K562 (cell line): ENCODE data around the gene MPPED1. TPM values are rescaled to one million over a fixed set of nuclear protein-coding genes. Genes with fewer than 3 reads are reported as not detected.

ENCODE experiments used
- ATAC-seq: fragments of 200-7000 bp; cut with Tn5 transposase; 3 replicates; pipeline ENCODE4 v1.9.1; 2020; ENCODE audit warnings: moderate library complexity
- BruUV-seq: library from RNA; stranded (reverse); fragments of 400-500 nt; replicated peaks from 2 replicates; lab custom pipeline; 2021; lab: Mats Ljungman, UMichigan
- CTCF ChIA-PET: fragments of 300-600 bp; formaldehyde crosslinking; extraction: SDS; loops from one replicate; lab custom pipeline; 2021; ENCODE audit warnings: low intra/inter-chr PET ratio; lab: Yijun Ruan, JAX
- POLR2A ChIA-PET: fragments of 300-600, 350-650 bp; sonication (Branson Sonifier 250); formaldehyde crosslinking; extraction: SDS; loops from one replicate; lab custom pipeline; 2021; ENCODE audit warnings: antibody characterized with exemption, inconsistent platforms; lab: Yijun Ruan, JAX
- DNase-seq, 4 experiments: peaks; one replicate each; pipeline versions ENCODE4 v3.0.0 to v3.0.0-alpha.2; 2011 to 2018; ENCODE audit warnings: low spot score in 3 of 4, mixed read lengths in 3 of 4; ENCODE audit errors: extremely low read depth in 1 of 4
- FAIRE-seq: peaks from 2 replicates; lab custom pipeline; 2011; peaks lifted over from hg19 to GRCh38; lab: Jason Lieb, UNC
- H2AFZ ChIP-seq: 2 replicates; pipeline ENCODE4 v1.6.0; 2011; ENCODE audit warnings: low read depth, low read length, control low read depth, inconsistent platforms
- H3K27ac ChIP-seq: fragments of 200-600 bp; 3 replicates; pipeline ENCODE4 v1.8.0; 2011; ENCODE audit warnings: low read depth, mild to moderate bottlenecking, control low read depth, inconsistent platforms, low read length, moderate library complexity, mixed read lengths; ENCODE audit errors: extremely low read depth
- H3K27me3 ChIP-seq, 2 experiments: fragments of 300-600 bp in 1 of 2; 2 replicates in 1 of 2; 3 replicates in 1 of 2; pipeline versions ENCODE4 v1.6.0 to v1.8.0; 2011; ENCODE audit warnings: inconsistent platforms in 2 of 2, low read length in 2 of 2, mild to moderate bottlenecking in 1 of 2, mixed read lengths in 1 of 2, moderate library complexity in 1 of 2; ENCODE audit not compliant: control insufficient read depth in 2 of 2, insufficient read depth in 2 of 2
- H3K36me3 ChIP-seq: fragments of 300-600 bp; 3 replicates; pipeline ENCODE4 v1.8.0; 2011; ENCODE audit warnings: mild to moderate bottlenecking, low read length, inconsistent platforms; ENCODE audit not compliant: control insufficient read depth, insufficient read depth
- H3K4me1 ChIP-seq, 2 experiments: fragments of 200-600 bp in 1 of 2; replicated peaks in 1 of 2; 2 replicates in 1 of 2; 3 replicates in 1 of 2; pipeline versions ENCODE4 v1.5.1 to v1.8.0; 2011; ENCODE audit warnings: inconsistent platforms in 2 of 2, low read length in 2 of 2, mild to moderate bottlenecking in 1 of 2, mixed read lengths in 1 of 2, moderate library complexity in 1 of 2; ENCODE audit not compliant: control insufficient read depth in 2 of 2, insufficient read depth in 2 of 2
- H3K4me2 ChIP-seq: 2 replicates; pipeline ENCODE4 v1.6.1; 2011; ENCODE audit warnings: low read length, control low read depth, inconsistent platforms, mixed read lengths; ENCODE audit not compliant: insufficient read depth
- H3K4me3 ChIP-seq: fragments of 200-600 bp; sonication (generic), shearing (Covaris generic); 2 replicates; pipeline ENCODE4 v1.5.1; 2016; ENCODE audit warnings: control low read depth, inconsistent platforms
- H3K79me2 ChIP-seq: fragments of 200-600 bp; 3 replicates; pipeline ENCODE4 v1.8.0; 2011; ENCODE audit warnings: low read length, inconsistent platforms; ENCODE audit not compliant: control insufficient read depth, insufficient read depth
- H3K9ac ChIP-seq, 2 experiments: 2 replicates each; pipeline versions ENCODE4 v1.6.0 to v1.6.1; 2011; ENCODE audit warnings: low read depth in 2 of 2, low read length in 2 of 2, control low read depth in 1 of 2, inconsistent platforms in 1 of 2, mild to moderate bottlenecking in 1 of 2, mixed read lengths in 1 of 2; ENCODE audit not compliant: insufficient read depth in 1 of 2
- H3K9me1 ChIP-seq: one replicate; pipeline ENCODE4 v1.6.0; 2011; ENCODE audit warnings: inconsistent platforms, mild to moderate bottlenecking, low read length, moderate library complexity; ENCODE audit not compliant: control insufficient read depth, insufficient read depth
- H3K9me3 ChIP-seq: replicated peaks from 2 replicates; pipeline ENCODE4 v1.5.1; 2011; ENCODE audit warnings: low read depth, low read length, inconsistent platforms; ENCODE audit not compliant: control insufficient read depth, insufficient read depth
- H4K20me1 ChIP-seq: replicated peaks from 2 replicates; pipeline ENCODE4 v1.6.1; 2011; ENCODE audit warnings: low read length, inconsistent platforms, mixed read lengths; ENCODE audit not compliant: control insufficient read depth, insufficient read depth
- COPS2 ChIP-seq: fragments of 450-650 bp; conservative IDR thresholded peaks from 2 replicates; pipeline ENCODE4 v1.6.1; 2016; ENCODE audit warnings: mild to moderate bottlenecking, moderate library complexity
- ETV5 ChIP-seq: sonication (generic); formaldehyde crosslinking; IDR thresholded peaks from 2 replicates; pipeline ENCODE4 v1.4.0; 2020; ENCODE audit warnings: low read depth, mild to moderate bottlenecking, missing genetic modification reagents
- EWSR1 ChIP-seq: fragments of 450-650 bp; IDR thresholded peaks from 2 replicates; pipeline ENCODE4 v1.6.1; 2018; ENCODE audit warnings: borderline replicate concordance, mild to moderate bottlenecking, low read depth, moderate library complexity; ENCODE audit not compliant: partially characterized antibody
- HNRNPL ChIP-seq: fragments of 200-400 bp; formaldehyde crosslinking; IDR thresholded peaks from 2 replicates; pipeline ENCODE4 v1.6.1; 2017; ENCODE audit warnings: low read depth, mild to moderate bottlenecking, low read length
- LEF1 ChIP-seq: fragments of 450-650 bp; IDR thresholded peaks from 2 replicates; pipeline ENCODE4 v1.6.1; 2016; ENCODE audit warnings: mild to moderate bottlenecking
- MCM5 ChIP-seq: fragments of 450-650 bp; IDR thresholded peaks from 2 replicates; pipeline ENCODE4 v1.6.1; 2016; ENCODE audit warnings: low read depth
- MEIS2 ChIP-seq: fragments of 450-650 bp; IDR thresholded peaks from 2 replicates; pipeline ENCODE4 v1.6.1; 2014; ENCODE audit warnings: mild to moderate bottlenecking; ENCODE audit not compliant: partially characterized antibody
- NRF1 ChIP-seq, 2 experiments: fragments of 450-650 bp; IDR thresholded peaks in 1 of 2; conservative IDR thresholded peaks in 1 of 2; 2 replicates each; pipeline ENCODE4 v1.6.1; 2014; ENCODE audit warnings: mild to moderate bottlenecking in 2 of 2
- PTTG1 ChIP-seq: fragments of 450-650 bp; IDR thresholded peaks from 2 replicates; pipeline ENCODE4 v1.6.1; 2016; ENCODE audit warnings: low read depth, mild to moderate bottlenecking, missing genetic modification characterization, missing compliant biosample characterization
- TBL1XR1 ChIP-seq, 2 experiments: IDR thresholded peaks; 2 replicates each; pipeline ENCODE4 v1.6.1; 2012; ENCODE audit warnings: improper control_type of control experiment in 2 of 2, low read length in 2 of 2, mild to moderate bottlenecking in 1 of 2
- TOE1 ChIP-seq, 2 experiments: fragments of 450-650 bp in 1 of 2; sonication (generic) in 1 of 2; formaldehyde crosslinking in 1 of 2; IDR thresholded peaks; 2 replicates each; pipeline versions ENCODE4 v1.7.1 to v1.8.0; 2016 to 2022; ENCODE audit warnings: borderline replicate concordance in 2 of 2, mild to moderate bottlenecking in 2 of 2, antibody characterized with exemption in 1 of 2, inconsistent platforms in 1 of 2, low read depth in 1 of 2, missing genetic modification reagents in 1 of 2, moderate library complexity in 1 of 2
- ZNF217 ChIP-seq: sonication (generic); formaldehyde crosslinking; IDR thresholded peaks from 2 replicates; pipeline ENCODE4 v1.8.0; 2022; ENCODE audit warnings: mild to moderate bottlenecking, missing genetic modification reagents
- WGBS: fragments of 100-300 bp; shearing (Covaris generic); methylation state at CpG from one replicate; pipeline ENCODE4 v1.1.6; 2016; ENCODE audit warnings: low coverage, mixed read lengths; ENCODE audit not compliant: insufficient coverage; ENCODE audit errors: missing lambda C conversion rate; 5-methylcytosine and 5-hydroxymethylcytosine counted together
- in situ Hi-C: fragments of 300-500 bp; cut with MboI; formaldehyde crosslinking; loops from 4 replicates; pipeline ENCODE4 v1.15.0; 2018; ENCODE audit warnings: inconsistent platforms, mixed read lengths
- intact Hi-C: fragments of 100-400 bp; cut with micrococcal nuclease; formaldehyde crosslinking; loops from 2 replicates; pipeline ENCODE4 v1.14.2; 2022
- polyA plus RNA-seq, 8 experiments: library from polyadenylated mRNA; depleted of rRNA in 4 of 8; stranded (reverse) in 5 of 8; unstranded in 3 of 8; fragments of >200 nt; fragmentation: Nextera tagmentation in 2 of 8; fragmentation: Illumina TruSeq in 1 of 8; extraction: Ambion mirVana in 2 of 8; extraction: Trizol in 1 of 8; gene quantifications; 2 replicates each; pipeline versions ENCODE4 v1.2.1 to v1.2.3, GENCODE V29; 2011 to 2014; ENCODE audit warnings: inconsistent platforms in 1 of 8, missing spikeins in 1 of 8
- total RNA-seq, 7 experiments: library from RNA; depleted of rRNA in 6 of 7; stranded (reverse); fragments of >200 nt in 6 of 7; fragmentation: Illumina TruSeq in 2 of 7; extraction: Trizol in 2 of 7; gene quantifications; 2 replicates each; pipeline versions ENCODE4 v1.2.1 to v1.2.3, GENCODE V29; 2011 to 2021; ENCODE audit warnings: low replicate concordance in 1 of 7
- TF ChIP-seq, protein P1 (sequence below): fragments of 200-400 bp; formaldehyde crosslinking; IDR thresholded peaks from 2 replicates; pipeline ENCODE4 v1.6.1; 2017; ENCODE audit warnings: mild to moderate bottlenecking, low read depth, low read length, moderate library complexity
- TF ChIP-seq, protein P2 (sequence below): fragments of 450-650 bp; IDR thresholded peaks from 2 replicates; pipeline ENCODE4 v1.6.1; 2016; ENCODE audit warnings: low read depth, mild to moderate bottlenecking, moderate library complexity
- TF ChIP-seq, protein P3 (sequence below): fragments of 250-450 bp; sonication (Bioruptor Pico); IDR thresholded peaks from 2 replicates; pipeline ENCODE4 v1.8.0; 2021; ENCODE audit warnings: moderate library complexity, mild to moderate bottlenecking, inconsistent platforms
- TF ChIP-seq, protein P4 (sequence below), 2 experiments: fragments of 450-650 bp; IDR thresholded peaks; 2 replicates each; pipeline ENCODE4 v1.6.1; 2018; ENCODE audit warnings: mild to moderate bottlenecking in 2 of 2, low read depth in 1 of 2; ENCODE audit not compliant: partially characterized antibody in 2 of 2

The MPPED1 gene
- total and polyA plus RNA-seq, 9 of the 15 experiments (the other 6 are each of a cell fraction or from before 2014, with no cell fraction given), result not detected

DNA sequence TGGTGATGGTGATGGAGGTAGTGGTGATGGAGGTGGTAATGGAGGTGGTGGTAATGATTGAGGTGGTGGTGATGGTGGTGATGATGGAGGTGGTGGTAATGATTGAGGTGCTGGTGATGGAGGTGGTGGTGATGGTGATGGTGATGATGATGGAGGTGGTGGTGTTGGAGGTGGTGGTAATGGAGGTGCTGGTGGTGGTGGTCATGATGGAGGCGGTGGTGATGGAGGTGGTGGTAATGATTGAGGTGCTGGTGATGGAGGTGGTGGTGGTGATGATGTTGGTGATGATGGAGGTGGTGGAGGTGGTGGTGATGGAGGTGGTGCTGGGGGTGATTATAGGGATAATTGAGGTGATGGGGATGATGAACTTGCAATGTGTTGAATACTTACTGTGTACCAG, 79.9 kb downstream of the MPPED1 start:
- CTCF ChIA-PET, result no interaction called here
- in situ Hi-C loops, result no loop called here
- TF ChIP-seq ETV5 (CRISPR knock-in tag) (no peak), MEIS2 (no peak), HNRNPL (no peak), PTTG1 (tag) (no peak), ZNF217 (CRISPR knock-in tag) (no peak), TBL1XR1 (IDR thresholded peaks at IDR 0.05; ENCODE audit: low read length in 2 of 2) (no peak), NRF1 (conservative IDR thresholded peaks at IDR 0.05 in 1 of 2, IDR thresholded peaks at IDR 0.05 in 1 of 2) (no peak), TOE1 (IDR thresholded peaks at IDR 0.05; ENCODE audit: borderline replicate concordance) (no peak), TOE1 (CRISPR knock-in tag; IDR thresholded peaks at IDR 0.05; ENCODE audit: borderline replicate concordance, low read depth) (no peak), COPS2 (no peak), MCM5 (no peak), EWSR1 (no peak), LEF1 (no peak)
- TF ChIP-seq, protein P1, sequence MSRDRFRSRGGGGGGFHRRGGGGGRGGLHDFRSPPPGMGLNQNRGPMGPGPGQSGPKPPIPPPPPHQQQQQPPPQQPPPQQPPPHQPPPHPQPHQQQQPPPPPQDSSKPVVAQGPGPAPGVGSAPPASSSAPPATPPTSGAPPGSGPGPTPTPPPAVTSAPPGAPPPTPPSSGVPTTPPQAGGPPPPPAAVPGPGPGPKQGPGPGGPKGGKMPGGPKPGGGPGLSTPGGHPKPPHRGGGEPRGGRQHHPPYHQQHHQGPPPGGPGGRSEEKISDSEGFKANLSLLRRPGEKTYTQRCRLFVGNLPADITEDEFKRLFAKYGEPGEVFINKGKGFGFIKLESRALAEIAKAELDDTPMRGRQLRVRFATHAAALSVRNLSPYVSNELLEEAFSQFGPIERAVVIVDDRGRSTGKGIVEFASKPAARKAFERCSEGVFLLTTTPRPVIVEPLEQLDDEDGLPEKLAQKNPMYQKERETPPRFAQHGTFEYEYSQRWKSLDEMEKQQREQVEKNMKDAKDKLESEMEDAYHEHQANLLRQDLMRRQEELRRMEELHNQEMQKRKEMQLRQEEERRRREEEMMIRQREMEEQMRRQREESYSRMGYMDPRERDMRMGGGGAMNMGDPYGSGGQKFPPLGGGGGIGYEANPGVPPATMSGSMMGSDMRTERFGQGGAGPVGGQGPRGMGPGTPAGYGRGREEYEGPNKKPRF, result no peak
- TF ChIP-seq, protein P2, sequence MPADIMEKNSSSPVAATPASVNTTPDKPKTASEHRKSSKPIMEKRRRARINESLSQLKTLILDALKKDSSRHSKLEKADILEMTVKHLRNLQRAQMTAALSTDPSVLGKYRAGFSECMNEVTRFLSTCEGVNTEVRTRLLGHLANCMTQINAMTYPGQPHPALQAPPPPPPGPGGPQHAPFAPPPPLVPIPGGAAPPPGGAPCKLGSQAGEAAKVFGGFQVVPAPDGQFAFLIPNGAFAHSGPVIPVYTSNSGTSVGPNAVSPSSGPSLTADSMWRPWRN, result no peak
- TF ChIP-seq, protein P3, sequence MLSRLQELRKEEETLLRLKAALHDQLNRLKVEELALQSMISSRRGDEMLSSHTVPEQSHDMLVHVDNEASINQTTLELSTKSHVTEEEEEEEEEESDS (CRISPR knock-in tag), result no peak
- TF ChIP-seq, protein P4, sequence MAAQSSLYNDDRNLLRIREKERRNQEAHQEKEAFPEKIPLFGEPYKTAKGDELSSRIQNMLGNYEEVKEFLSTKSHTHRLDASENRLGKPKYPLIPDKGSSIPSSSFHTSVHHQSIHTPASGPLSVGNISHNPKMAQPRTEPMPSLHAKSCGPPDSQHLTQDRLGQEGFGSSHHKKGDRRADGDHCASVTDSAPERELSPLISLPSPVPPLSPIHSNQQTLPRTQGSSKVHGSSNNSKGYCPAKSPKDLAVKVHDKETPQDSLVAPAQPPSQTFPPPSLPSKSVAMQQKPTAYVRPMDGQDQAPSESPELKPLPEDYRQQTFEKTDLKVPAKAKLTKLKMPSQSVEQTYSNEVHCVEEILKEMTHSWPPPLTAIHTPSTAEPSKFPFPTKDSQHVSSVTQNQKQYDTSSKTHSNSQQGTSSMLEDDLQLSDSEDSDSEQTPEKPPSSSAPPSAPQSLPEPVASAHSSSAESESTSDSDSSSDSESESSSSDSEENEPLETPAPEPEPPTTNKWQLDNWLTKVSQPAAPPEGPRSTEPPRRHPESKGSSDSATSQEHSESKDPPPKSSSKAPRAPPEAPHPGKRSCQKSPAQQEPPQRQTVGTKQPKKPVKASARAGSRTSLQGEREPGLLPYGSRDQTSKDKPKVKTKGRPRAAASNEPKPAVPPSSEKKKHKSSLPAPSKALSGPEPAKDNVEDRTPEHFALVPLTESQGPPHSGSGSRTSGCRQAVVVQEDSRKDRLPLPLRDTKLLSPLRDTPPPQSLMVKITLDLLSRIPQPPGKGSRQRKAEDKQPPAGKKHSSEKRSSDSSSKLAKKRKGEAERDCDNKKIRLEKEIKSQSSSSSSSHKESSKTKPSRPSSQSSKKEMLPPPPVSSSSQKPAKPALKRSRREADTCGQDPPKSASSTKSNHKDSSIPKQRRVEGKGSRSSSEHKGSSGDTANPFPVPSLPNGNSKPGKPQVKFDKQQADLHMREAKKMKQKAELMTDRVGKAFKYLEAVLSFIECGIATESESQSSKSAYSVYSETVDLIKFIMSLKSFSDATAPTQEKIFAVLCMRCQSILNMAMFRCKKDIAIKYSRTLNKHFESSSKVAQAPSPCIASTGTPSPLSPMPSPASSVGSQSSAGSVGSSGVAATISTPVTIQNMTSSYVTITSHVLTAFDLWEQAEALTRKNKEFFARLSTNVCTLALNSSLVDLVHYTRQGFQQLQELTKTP (IDR thresholded peaks at IDR 0.05; ENCODE audit: low read depth in 1 of 2, partially characterized antibody in 2 of 2), result no peak

More for the DNA sequence above, 79.9 kb downstream of the MPPED1 start:
- no peaks in the 10 kb centered on the region for H4K20me1 ChIP-seq
- peaks cover 0 to 7% of the 10 kb centered on the region in 2 experiments; a peak in 1 of 5 replicates for H3K27me3 ChIP-seq
- no peak overlapping the region for H3K27ac ChIP-seq
- H3K36me3 ChIP-seq, result no peaks in the 10 kb centered on the region
- no peak overlapping the region for H3K4me3 ChIP-seq
- no peak overlapping the region for H2AFZ ChIP-seq
- intact Hi-C loops, result no loop called here
- no peaks in the 10 kb centered on the region for H3K79me2 ChIP-seq
- H3K9me3 ChIP-seq, result no peaks in the 10 kb centered on the region
- H3K4me2 ChIP-seq, result no peak overlapping the region
- no peak for FAIRE-seq
- H3K9ac ChIP-seq, result no peak overlapping the region
- ATAC-seq, result no peak
- POLR2A ChIA-PET, result no interaction called here
- no TSS peak for BruUV-seq
- no peaks in the 10 kb centered on the region for H3K4me1 ChIP-seq
- WGBS, result 0% methylated on average over 1 of the region's 1 CpG
- no peak for DNase-seq
- H3K9me1 ChIP-seq, result no peaks in the 10 kb centered on the region
